H9 (cell line): ENCODE results near the gene PLCH1. TPM values are rescaled to one million over a fixed set of nuclear protein-coding genes. Genes with fewer than 3 reads are reported as not detected.
A peak's percentile ranks its signal among the peaks of the same experiment; 100 is the strongest.

ENCODE experiments used
- DNase-seq: peaks from one replicate; pipeline ENCODE4 v3.0.0-alpha.2; 2017
- H2AFZ ChIP-seq: one replicate; pipeline ENCODE4 v1.6.1; 2013; ENCODE audit warnings: mild to moderate bottlenecking, low read length, control low read depth, moderate library complexity
- H2AK5ac ChIP-seq: 2 replicates; pipeline ENCODE4 v1.6.1; 2013; ENCODE audit warnings: low read length, control low read depth, mixed read lengths; ENCODE audit not compliant: insufficient read length
- H2BK120ac ChIP-seq: one replicate; pipeline ENCODE4 v1.6.1; 2013; ENCODE audit warnings: low read depth, mild to moderate bottlenecking, low read length, control low read depth, inconsistent platforms; ENCODE audit not compliant: poor library complexity, severe bottlenecking
- H2BK12ac ChIP-seq: 2 replicates; pipeline ENCODE4 v1.6.1; 2013; ENCODE audit warnings: low read length, control low read depth, mixed read lengths, low read depth; ENCODE audit not compliant: insufficient read length
- H2BK15ac ChIP-seq: 2 replicates; pipeline ENCODE4 v1.6.1; 2013; ENCODE audit warnings: low read depth, low read length, control low read depth
- H2BK20ac ChIP-seq: one replicate; pipeline ENCODE4 v1.6.1; 2013; ENCODE audit warnings: low read depth, mild to moderate bottlenecking, low read length, control low read depth, inconsistent platforms; ENCODE audit not compliant: poor library complexity, severe bottlenecking
- H2BK5ac ChIP-seq: 2 replicates; pipeline ENCODE4 v1.6.1; 2013; ENCODE audit warnings: low read length, control low read depth, mixed read lengths; ENCODE audit not compliant: insufficient read length
- H3K14ac ChIP-seq: 2 replicates; pipeline ENCODE4 v1.6.1; 2013; ENCODE audit warnings: low read length, control low read depth; ENCODE audit not compliant: insufficient read depth
- H3K18ac ChIP-seq: 2 replicates; pipeline ENCODE4 v1.6.1; 2013; ENCODE audit warnings: low read depth, mild to moderate bottlenecking, mixed read lengths, low read length, control low read depth; ENCODE audit not compliant: insufficient read length
- H3K23ac ChIP-seq: 2 replicates; pipeline ENCODE4 v1.6.1; 2013; ENCODE audit warnings: low read length, control low read depth, mixed read lengths, low read depth; ENCODE audit not compliant: insufficient read length
- H3K23me2 ChIP-seq: 2 replicates; pipeline ENCODE4 v1.6.1; 2013; ENCODE audit warnings: low read depth, mild to moderate bottlenecking, mixed read lengths, low read length, control low read depth; ENCODE audit not compliant: insufficient read length, poor library complexity, severe bottlenecking
- H3K27ac ChIP-seq: 2 replicates; pipeline ENCODE4 v1.5.1; 2013; ENCODE audit warnings: low read length, control low read depth, mixed read lengths, low read depth; ENCODE audit not compliant: insufficient read length
- H3K27me3 ChIP-seq: 2 replicates; pipeline ENCODE4 v1.6.1; 2013; ENCODE audit warnings: low read length, control low read depth, inconsistent platforms; ENCODE audit not compliant: insufficient read depth
- H3K4ac ChIP-seq: 2 replicates; pipeline ENCODE4 v1.6.1; 2013; ENCODE audit warnings: low read depth, mild to moderate bottlenecking, control low read depth, inconsistent platforms, low read length, moderate library complexity
- H3K4me1 ChIP-seq: 2 replicates; pipeline ENCODE4 v1.6.1; 2013; ENCODE audit warnings: low read length, control low read depth, inconsistent platforms; ENCODE audit not compliant: insufficient read depth
- H3K4me2 ChIP-seq: 2 replicates; pipeline ENCODE4 v1.6.1; 2013; ENCODE audit warnings: low read length, control low read depth, mixed read lengths; ENCODE audit not compliant: insufficient read length, insufficient read depth
- H3K56ac ChIP-seq: 2 replicates; pipeline ENCODE4 v1.6.1; 2013; ENCODE audit warnings: low read depth, mild to moderate bottlenecking, mixed read lengths, low read length, control low read depth; ENCODE audit not compliant: insufficient read length
- H3K79me1 ChIP-seq: 2 replicates; pipeline ENCODE4 v1.6.1; 2013; ENCODE audit warnings: low read depth, mild to moderate bottlenecking, moderate library complexity, low read length, control low read depth, inconsistent platforms; ENCODE audit not compliant: insufficient read depth, poor library complexity, severe bottlenecking
- H3K79me2 ChIP-seq: 2 replicates; pipeline ENCODE4 v1.6.1; 2013; ENCODE audit warnings: low read length, control low read depth, inconsistent platforms; ENCODE audit not compliant: insufficient read depth
- H3K9ac ChIP-seq: 2 replicates; pipeline ENCODE4 v1.6.1; 2013; ENCODE audit warnings: low read length, control low read depth, mixed read lengths; ENCODE audit not compliant: insufficient read length; ENCODE audit errors: extremely low read depth
- H3K9me3 ChIP-seq: one replicate; pipeline ENCODE4 v1.6.1; 2013; ENCODE audit warnings: low read depth, low read length, inconsistent platforms; ENCODE audit not compliant: control insufficient read depth
- H3T11ph ChIP-seq: one replicate; pipeline ENCODE4 v1.6.1; 2013; ENCODE audit warnings: mild to moderate bottlenecking, low read length, control low read depth, inconsistent platforms
- H4K20me1 ChIP-seq: one replicate; pipeline ENCODE4 v1.6.1; 2013; ENCODE audit not compliant: control insufficient read depth, insufficient read length, insufficient read depth
- H4K5ac ChIP-seq: 2 replicates; pipeline ENCODE4 v1.6.1; 2013; ENCODE audit warnings: low read depth, mild to moderate bottlenecking, mixed read lengths, low read length, control low read depth; ENCODE audit not compliant: insufficient read length
- H4K8ac ChIP-seq: replicated peaks from 2 replicates; pipeline ENCODE4 v1.6.1; 2013; ENCODE audit warnings: low read length, control low read depth, mixed read lengths, low read depth; ENCODE audit not compliant: insufficient read length
- H4K91ac ChIP-seq: 2 replicates; pipeline ENCODE4 v1.6.1; 2013; ENCODE audit warnings: low read depth, mild to moderate bottlenecking, moderate library complexity, mixed read lengths, low read length, control low read depth; ENCODE audit not compliant: insufficient read length
- H3K27ac Mint-ChIP-seq, 3 experiments: 2 replicates in 2 of 3; 3 replicates in 1 of 3; pipeline ENCODE4 v1.8.0; 2020 to 2021; ENCODE audit warnings: mixed read lengths in 3 of 3, mild to moderate bottlenecking in 1 of 3, moderate library complexity in 1 of 3
- H3K27me3 Mint-ChIP-seq: 2 replicates; pipeline ENCODE4 v1.8.0; 2021; ENCODE audit warnings: low read depth, mild to moderate bottlenecking, moderate library complexity, mixed read lengths
- H3K36me3 Mint-ChIP-seq, 3 experiments: 2 replicates in 2 of 3; 3 replicates in 1 of 3; pipeline ENCODE4 v1.8.0; 2020 to 2021; ENCODE audit warnings: low read depth in 3 of 3, mixed read lengths in 3 of 3; ENCODE audit not compliant: insufficient read depth in 1 of 3
- H3K4me1 Mint-ChIP-seq, 2 experiments: 2 replicates each; pipeline ENCODE4 v1.8.0; 2020; ENCODE audit warnings: mixed read lengths in 2 of 2
- H3K4me3 Mint-ChIP-seq, 2 experiments: 2 replicates in 1 of 2; 3 replicates in 1 of 2; pipeline ENCODE4 v1.8.0; 2020 to 2021; ENCODE audit warnings: mild to moderate bottlenecking in 2 of 2, mixed read lengths in 2 of 2, moderate library complexity in 1 of 2
- H3K9me3 Mint-ChIP-seq, 2 experiments: 2 replicates in 1 of 2; 3 replicates in 1 of 2; pipeline ENCODE4 v1.8.0; 2020; ENCODE audit warnings: mild to moderate bottlenecking in 2 of 2, mixed read lengths in 2 of 2, moderate library complexity in 1 of 2
- total RNA-seq: library from RNA; stranded (reverse); gene quantifications from 2 replicates; pipeline ENCODE4 v1.2.1, GENCODE V29; 2021
- TF ChIP-seq, protein P1 (sequence below): fragments of 200-600 bp; sonication (generic); conservative IDR thresholded peaks from 3 replicates; pipeline ENCODE4 v1.8.0; 2021; ENCODE audit warnings: antibody characterized with exemption, mild to moderate bottlenecking

Gene PLCH1
- total RNA-seq, 1 experiment from 2014 or later: 19.0 TPM

GRCh38 chr3:155367506-155367905 is 377.4 kb downstream of the PLCH1 start:
- no peak overlapping the region for H3K4me2 ChIP-seq
- no peak overlapping the region for H2AFZ ChIP-seq

More at GRCh38 chr3:155367506-155367905, 377.4 kb downstream of the PLCH1 start:
- no peak overlapping the region for H4K8ac ChIP-seq
- H3K18ac ChIP-seq: no peak overlapping the region
- H4K91ac ChIP-seq: no peak overlapping the region
- H3T11ph ChIP-seq: no peak overlapping the region
- Mint-ChIP-seq H3K27me3 (peaks cover 49% of the 10 kb centered on the region), H3K27ac (peak overlapping the region in 1 of 3 experiments; percentile 3; a peak in 1 of 7 replicates), H3K9me3 (peaks cover 10 to 11% of the 10 kb centered on the region in 2 experiments; a peak in 4 of 5 replicates), H3K4me1 (peaks cover 69 to 79% of the 10 kb centered on the region in 2 experiments), H3K36me3 (peaks cover 0 to 8% (median 8%) of the 10 kb centered on the region in 3 experiments; a peak in 3 of 7 replicates), H3K4me3 (no peak overlapping the region)
- TF ChIP-seq, protein P1, sequence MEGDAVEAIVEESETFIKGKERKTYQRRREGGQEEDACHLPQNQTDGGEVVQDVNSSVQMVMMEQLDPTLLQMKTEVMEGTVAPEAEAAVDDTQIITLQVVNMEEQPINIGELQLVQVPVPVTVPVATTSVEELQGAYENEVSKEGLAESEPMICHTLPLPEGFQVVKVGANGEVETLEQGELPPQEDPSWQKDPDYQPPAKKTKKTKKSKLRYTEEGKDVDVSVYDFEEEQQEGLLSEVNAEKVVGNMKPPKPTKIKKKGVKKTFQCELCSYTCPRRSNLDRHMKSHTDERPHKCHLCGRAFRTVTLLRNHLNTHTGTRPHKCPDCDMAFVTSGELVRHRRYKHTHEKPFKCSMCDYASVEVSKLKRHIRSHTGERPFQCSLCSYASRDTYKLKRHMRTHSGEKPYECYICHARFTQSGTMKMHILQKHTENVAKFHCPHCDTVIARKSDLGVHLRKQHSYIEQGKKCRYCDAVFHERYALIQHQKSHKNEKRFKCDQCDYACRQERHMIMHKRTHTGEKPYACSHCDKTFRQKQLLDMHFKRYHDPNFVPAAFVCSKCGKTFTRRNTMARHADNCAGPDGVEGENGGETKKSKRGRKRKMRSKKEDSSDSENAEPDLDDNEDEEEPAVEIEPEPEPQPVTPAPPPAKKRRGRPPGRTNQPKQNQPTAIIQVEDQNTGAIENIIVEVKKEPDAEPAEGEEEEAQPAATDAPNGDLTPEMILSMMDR: no peak
- no peak overlapping the region for H3K56ac ChIP-seq
- H3K9ac ChIP-seq: no peak overlapping the region
- no peak overlapping the region for H3K23ac ChIP-seq
- H3K27me3 ChIP-seq: no peaks in the 10 kb centered on the region
- H2BK15ac ChIP-seq: no peak overlapping the region
- peaks cover 15% of the 10 kb centered on the region for H3K4me1 ChIP-seq
- no peak overlapping the region for H2BK20ac ChIP-seq
- no peak overlapping the region for H2BK5ac ChIP-seq
- H3K9me3 ChIP-seq: peaks cover 5% of the 10 kb centered on the region
- H2AK5ac ChIP-seq: no peak overlapping the region
- H3K14ac ChIP-seq: no peak overlapping the region
- H3K79me2 ChIP-seq: no peaks in the 10 kb centered on the region
- no peak for DNase-seq
- H3K4ac ChIP-seq: no peak overlapping the region
- no peaks in the 10 kb centered on the region for H3K23me2 ChIP-seq
- no peak overlapping the region for H3K27ac ChIP-seq
- H4K5ac ChIP-seq: no peak overlapping the region
- H3K79me1 ChIP-seq: no peaks in the 10 kb centered on the region
- no peak overlapping the region for H2BK120ac ChIP-seq
- no peaks in the 10 kb centered on the region for H4K20me1 ChIP-seq
- no peak overlapping the region for H2BK12ac ChIP-seq
